Thyroid gland (tissue), 4 donors: Measurements from ENCODE around the gene POU6F2.

Source experiments
- POLR2A ChIP-seq, 2 donors: fragments of 450-650 bp; IDR thresholded peaks; one replicate each; pipeline ENCODE4 v1.6.1; 2017; ENCODE audit warnings: antibody characterized with exemption in 2 of 2, mild to moderate bottlenecking in 2 of 2, moderate library complexity in 1 of 2
- TF ChIP-seq, protein P1 (sequence below), 6 experiments: fragments of 200-600 bp in 3 of 6; fragments of 450-650 bp in 3 of 6; sonication (generic) in 3 of 6; IDR thresholded peaks; one replicate each; pipeline ENCODE4 v1.5.1; 2016 to 2019; ENCODE audit warnings: antibody characterized with exemption in 6 of 6, mild to moderate bottlenecking in 2 of 6, inconsistent platforms in 1 of 6, moderate library complexity in 1 of 6

- TF ChIP-seq, protein P1, sequence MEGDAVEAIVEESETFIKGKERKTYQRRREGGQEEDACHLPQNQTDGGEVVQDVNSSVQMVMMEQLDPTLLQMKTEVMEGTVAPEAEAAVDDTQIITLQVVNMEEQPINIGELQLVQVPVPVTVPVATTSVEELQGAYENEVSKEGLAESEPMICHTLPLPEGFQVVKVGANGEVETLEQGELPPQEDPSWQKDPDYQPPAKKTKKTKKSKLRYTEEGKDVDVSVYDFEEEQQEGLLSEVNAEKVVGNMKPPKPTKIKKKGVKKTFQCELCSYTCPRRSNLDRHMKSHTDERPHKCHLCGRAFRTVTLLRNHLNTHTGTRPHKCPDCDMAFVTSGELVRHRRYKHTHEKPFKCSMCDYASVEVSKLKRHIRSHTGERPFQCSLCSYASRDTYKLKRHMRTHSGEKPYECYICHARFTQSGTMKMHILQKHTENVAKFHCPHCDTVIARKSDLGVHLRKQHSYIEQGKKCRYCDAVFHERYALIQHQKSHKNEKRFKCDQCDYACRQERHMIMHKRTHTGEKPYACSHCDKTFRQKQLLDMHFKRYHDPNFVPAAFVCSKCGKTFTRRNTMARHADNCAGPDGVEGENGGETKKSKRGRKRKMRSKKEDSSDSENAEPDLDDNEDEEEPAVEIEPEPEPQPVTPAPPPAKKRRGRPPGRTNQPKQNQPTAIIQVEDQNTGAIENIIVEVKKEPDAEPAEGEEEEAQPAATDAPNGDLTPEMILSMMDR (IDR thresholded peaks at IDR 0.05): no peak
- no peak for TF ChIP-seq POLR2A (IDR thresholded peaks at IDR 0.05)
Observed at GRCh38 chr7:39211581-39211980, 233.9 kb downstream of the POU6F2 start.
